Measurements from ENCODE around the gene NFASC. TPM values are rescaled to one million over a fixed set of nuclear protein-coding genes. Genes with fewer than 3 reads are reported as not detected.

Gene NFASC
- total RNA-seq, 1 experiment from 2014 or later, result 16.9 TPM

- H3K4me3 ChIP-seq (ENCODE audit: low read depth in 2 of 2, low read length in 2 of 2), result no peak overlapping the region
- intact Hi-C loops (cut with micrococcal nuclease; ENCODE audit: unreplicated experiment) (no loop called here), in situ Hi-C loops (cut with HindIII; ENCODE audit: low pct_unique_long_range_greater_than_20kb, low sequenced_read_pairs) (no loop called here)
- ChIA-PET CTCF (no interaction called here), POLR2A (no interaction called here)
- no peaks in the 10 kb centered on the region for H3K9me3 ChIP-seq (ENCODE audit: control insufficient read depth, insufficient read depth, low read depth, low read length)
- no peaks in the 10 kb centered on the region for H3K4me1 ChIP-seq (ENCODE audit: control insufficient read depth, insufficient read depth, low read length)
- H3K27ac ChIP-seq (ENCODE audit: low read length), result no peak overlapping the region
- TF ChIP-seq REST (IDR thresholded peaks at IDR 0.05; ENCODE audit: insufficient read depth in 1 of 2, low read depth in 2 of 2, low read length in 1 of 2) (no peak), CTCF (IDR thresholded peaks at IDR 0.05) (no peak), POLR2AphosphoS5 (IDR thresholded peaks at IDR 0.05; ENCODE audit: low read depth, low read length) (no peak), TCF7L2 (IDR thresholded peaks at IDR 0.05; ENCODE audit: low read depth, low read length) (no peak), SIN3A (IDR thresholded peaks at IDR 0.05; ENCODE audit: borderline replicate concordance, insufficient read depth, low read depth, low read length) (no peak)
- ATAC-seq, result no peak
- H3K27me3 ChIP-seq (ENCODE audit: control insufficient read depth, insufficient read depth, low read length), result peaks cover 15% of the 10 kb centered on the region; the same call in 1 of the 2 replicates
- no peaks in the 10 kb centered on the region for H3K36me3 ChIP-seq (ENCODE audit: control insufficient read depth, insufficient read depth, low read length)
- DNase-seq (ENCODE audit: low read depth, low spot score), result no peak
- no TSS peak for BruUV-seq (replicated peaks)
These were observed 176.2 kb downstream of the NFASC start for GRCh38 chr1:205046870-205047269.

GRCh38 chr1:205047764-205048231 lies 177.1 kb downstream of the NFASC start:
- Histone ChIP-seq H3K4me1 (ENCODE audit: control insufficient read depth, insufficient read depth, low read length) (no peaks in the 10 kb centered on the region), H3K27me3 (ENCODE audit: control insufficient read depth, insufficient read depth, low read length) (peaks cover 15% of the 10 kb centered on the region; the same call in 1 of the 2 replicates), H3K4me3 (ENCODE audit: low read depth in 2 of 2, low read length in 2 of 2) (no peak overlapping the region), H3K27ac (ENCODE audit: low read length) (no peak overlapping the region), H3K9me3 (ENCODE audit: control insufficient read depth, insufficient read depth, low read depth, low read length) (no peaks in the 10 kb centered on the region), H3K36me3 (ENCODE audit: control insufficient read depth, insufficient read depth, low read length) (no peaks in the 10 kb centered on the region)
- ChIA-PET POLR2A (no interaction called here), CTCF (no interaction called here)
- no peak for TF ChIP-seq TCF7L2 (IDR thresholded peaks at IDR 0.05; ENCODE audit: low read depth, low read length)
- TF ChIP-seq POLR2AphosphoS5 (IDR thresholded peaks at IDR 0.05; ENCODE audit: low read depth, low read length), result no peak
- no peak for TF ChIP-seq REST (IDR thresholded peaks at IDR 0.05; ENCODE audit: insufficient read depth in 1 of 2, low read depth in 2 of 2, low read length in 1 of 2)
- no peak for TF ChIP-seq CTCF (IDR thresholded peaks at IDR 0.05)
- no peak for TF ChIP-seq SIN3A (IDR thresholded peaks at IDR 0.05; ENCODE audit: borderline replicate concordance, insufficient read depth, low read depth, low read length)
- no TSS peak for BruUV-seq (replicated peaks)
- no peak for DNase-seq (ENCODE audit: low read depth, low spot score)
- in situ Hi-C loops (cut with HindIII; ENCODE audit: low pct_unique_long_range_greater_than_20kb, low sequenced_read_pairs) (no loop called here), intact Hi-C loops (cut with micrococcal nuclease; ENCODE audit: unreplicated experiment) (no loop called here)
- no peak for ATAC-seq
